ENCODE results near the gene CRIP2.

CRIP2 gene

GRCh38 chr14:105525326-105525725 is 50.7 kb downstream of the CRIP2 start:
- no peak for DNase-seq (ENCODE audit: low read depth)
- no peak for TF ChIP-seq CTCF (conservative IDR thresholded peaks at IDR 0.05; ENCODE audit: low read length)
- no peak overlapping the region for H3K4me3 ChIP-seq (ENCODE audit: low read length)

GRCh38 chr14:105525861-105526775 is 51.5 kb downstream of the CRIP2 start, which contains the start of gene TMEM121:
TMEM121 (plus strand) TSS chr14:105526583; CDS start chr14:105528835, 2,252 bp downstream.
- H3K4me3 ChIP-seq (ENCODE audit: low read length): peak within 1 kb of the TSS; percentile 61
- TF ChIP-seq CTCF (conservative IDR thresholded peaks at IDR 0.05; ENCODE audit: low read length): no peak
- DNase-seq (ENCODE audit: low read depth): no peak

- TF ChIP-seq CTCF (conservative IDR thresholded peaks at IDR 0.05; ENCODE audit: low read length): no peak
- DNase-seq (ENCODE audit: low read depth): no peak
- H3K4me3 ChIP-seq (ENCODE audit: low read length): peak overlapping the region; percentile 61
Measured at GRCh38 chr14:105526776-105527380, 52.3 kb downstream of the CRIP2 start.

- H3K4me3 ChIP-seq (ENCODE audit: low read length): peak overlapping the region; percentile 61
- TF ChIP-seq CTCF (conservative IDR thresholded peaks at IDR 0.05; ENCODE audit: low read length): no peak
- no peak for DNase-seq (ENCODE audit: low read depth)
Measured at GRCh38 chr14:105527381-105527825, 52.8 kb downstream of the CRIP2 start.

- H3K4me3 ChIP-seq (ENCODE audit: low read length): peak overlapping the region; percentile 61
- TF ChIP-seq CTCF (conservative IDR thresholded peaks at IDR 0.05; ENCODE audit: low read length): peak; percentile 60
- peak; percentile 62 for DNase-seq (ENCODE audit: low read depth)
Measured at GRCh38 chr14:105527826-105528585, 53.4 kb downstream of the CRIP2 start.

GRCh38 chr14:105528586-105529318 is 54.1 kb downstream of the CRIP2 start:
- TF ChIP-seq CTCF (conservative IDR thresholded peaks at IDR 0.05; ENCODE audit: low read length): no peak
- no peak for DNase-seq (ENCODE audit: low read depth)
- peak overlapping the region; percentile 22 for H3K4me3 ChIP-seq (ENCODE audit: low read length)
